SK-N-MC (cell line): ENCODE measurements around the gene RABAC1.

ENCODE experiments used
- EZH2 ChIP-seq: fragments of 200-600 bp; sonication (generic); IDR thresholded peaks from one replicate; pipeline ENCODE4 v1.6.1; 2017; ENCODE audit warnings: antibody characterized with exemption
- POLR2AphosphoS5 ChIP-seq: IDR thresholded peaks from 2 replicates; pipeline ENCODE4 v1.6.1; 2012; ENCODE audit warnings: mild to moderate bottlenecking, low read depth, low read length, borderline replicate concordance

DNA sequence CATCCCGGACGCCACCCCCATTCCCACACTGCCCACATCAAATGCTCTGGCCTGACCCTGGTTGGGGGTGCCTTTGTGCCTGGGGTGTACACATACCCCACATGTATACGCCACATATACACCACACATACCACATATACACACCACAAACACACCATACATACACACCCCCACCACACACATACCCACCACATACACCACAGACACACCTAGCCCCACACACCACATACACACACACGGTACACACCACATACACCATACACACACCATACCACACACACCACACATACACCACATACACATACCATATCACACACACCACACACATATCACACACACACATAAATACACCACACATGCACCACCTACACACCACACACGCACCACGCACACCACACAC lies 41.0 kb downstream of the RABAC1 start:
- TF ChIP-seq EZH2 (no peak), POLR2AphosphoS5 (no peak)
